ENCODE measurements around the gene TMEM240. TPM values are rescaled to one million over a fixed set of nuclear protein-coding genes. Genes with fewer than 3 reads are reported as not detected.
"Not testable (repeated sequence)": the region's sequence is repeated elsewhere in the genome, so short reads cannot be mapped to it uniquely, and the experiment has no call there.

TMEM240 gene
- total RNA-seq, 1 donor = 2.2 TPM

DNA sequence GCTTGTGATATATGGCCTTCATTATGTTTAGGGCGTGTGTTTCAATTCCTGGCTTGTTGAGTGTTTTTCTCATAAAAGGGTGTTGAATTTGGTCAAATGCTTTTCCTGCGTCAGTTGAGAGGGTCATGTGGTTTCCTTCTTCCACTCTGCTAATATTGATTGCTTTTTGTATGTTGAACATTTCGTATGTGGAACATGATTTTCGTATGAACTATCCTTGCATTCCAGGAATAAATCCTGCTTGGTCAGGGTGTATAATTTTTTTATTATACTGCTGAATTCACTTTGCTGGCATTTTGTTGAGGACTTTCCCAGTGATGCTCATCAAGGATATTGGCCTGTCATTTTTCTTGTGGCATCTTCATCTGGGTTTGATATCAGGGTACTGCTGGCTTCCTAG is 33.1 kb downstream of the TMEM240 start:
- no peak for DNase-seq (ENCODE audit: low read depth)
- no peak overlapping the region for H3K4me3 ChIP-seq (ENCODE audit: low read depth, low read length)
- TF ChIP-seq, protein P1, sequence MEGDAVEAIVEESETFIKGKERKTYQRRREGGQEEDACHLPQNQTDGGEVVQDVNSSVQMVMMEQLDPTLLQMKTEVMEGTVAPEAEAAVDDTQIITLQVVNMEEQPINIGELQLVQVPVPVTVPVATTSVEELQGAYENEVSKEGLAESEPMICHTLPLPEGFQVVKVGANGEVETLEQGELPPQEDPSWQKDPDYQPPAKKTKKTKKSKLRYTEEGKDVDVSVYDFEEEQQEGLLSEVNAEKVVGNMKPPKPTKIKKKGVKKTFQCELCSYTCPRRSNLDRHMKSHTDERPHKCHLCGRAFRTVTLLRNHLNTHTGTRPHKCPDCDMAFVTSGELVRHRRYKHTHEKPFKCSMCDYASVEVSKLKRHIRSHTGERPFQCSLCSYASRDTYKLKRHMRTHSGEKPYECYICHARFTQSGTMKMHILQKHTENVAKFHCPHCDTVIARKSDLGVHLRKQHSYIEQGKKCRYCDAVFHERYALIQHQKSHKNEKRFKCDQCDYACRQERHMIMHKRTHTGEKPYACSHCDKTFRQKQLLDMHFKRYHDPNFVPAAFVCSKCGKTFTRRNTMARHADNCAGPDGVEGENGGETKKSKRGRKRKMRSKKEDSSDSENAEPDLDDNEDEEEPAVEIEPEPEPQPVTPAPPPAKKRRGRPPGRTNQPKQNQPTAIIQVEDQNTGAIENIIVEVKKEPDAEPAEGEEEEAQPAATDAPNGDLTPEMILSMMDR (IDR thresholded peaks at IDR 0.05; ENCODE audit: insufficient read depth, low read depth, low read length) = no peak

DNA sequence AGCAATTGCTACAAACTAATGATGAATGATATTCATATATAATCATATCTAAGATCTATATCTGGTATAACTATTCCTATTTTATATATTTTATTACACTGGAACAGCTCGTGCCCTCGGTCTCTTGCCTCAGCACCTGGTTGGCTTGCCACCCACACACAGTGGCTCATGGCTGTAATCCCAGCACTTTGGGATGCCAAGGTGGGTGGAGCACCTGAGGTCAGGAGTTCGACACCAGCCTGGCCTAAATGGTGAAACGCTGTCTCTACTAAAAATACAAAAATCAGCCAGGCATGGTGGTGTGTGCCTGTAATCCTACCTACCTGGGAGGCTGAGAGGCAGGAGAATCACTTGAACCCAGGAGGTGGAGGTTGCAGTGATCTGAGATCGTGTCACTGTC is 34.6 kb downstream of the TMEM240 start:
- DNase-seq (ENCODE audit: low read depth); H3K4me3 ChIP-seq (ENCODE audit: low read depth, low read length): not testable (repeated sequence)

DNA sequence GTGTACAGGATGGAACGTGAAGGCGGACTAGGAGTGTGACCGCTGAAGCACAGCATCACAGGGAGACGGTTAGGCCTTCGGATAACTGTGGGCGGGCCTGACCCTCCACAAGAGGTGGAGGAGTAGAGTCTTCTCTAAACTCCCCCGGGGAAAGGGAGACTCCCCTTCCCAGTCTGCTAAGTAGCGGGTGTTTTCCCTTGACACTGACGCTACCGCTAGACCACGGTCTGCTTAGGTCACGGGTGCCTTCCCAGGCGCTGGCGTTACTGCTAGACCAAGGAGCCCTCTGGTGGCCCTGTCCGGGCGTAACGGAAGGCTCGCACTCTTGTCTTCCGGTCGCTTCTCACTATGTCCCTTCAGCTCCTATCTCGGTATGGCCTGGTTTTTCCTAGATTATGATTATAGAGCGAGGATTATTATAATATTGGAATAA is 35.0 kb downstream of the TMEM240 start:
- DNase-seq (ENCODE audit: low read depth) = peak; percentile 7
- not testable (repeated sequence) for H3K4me3 ChIP-seq (ENCODE audit: low read depth, low read length)
- TF ChIP-seq, protein P1 (IDR thresholded peaks at IDR 0.05; ENCODE audit: insufficient read depth, low read depth, low read length) = peak; percentile 32

DNA sequence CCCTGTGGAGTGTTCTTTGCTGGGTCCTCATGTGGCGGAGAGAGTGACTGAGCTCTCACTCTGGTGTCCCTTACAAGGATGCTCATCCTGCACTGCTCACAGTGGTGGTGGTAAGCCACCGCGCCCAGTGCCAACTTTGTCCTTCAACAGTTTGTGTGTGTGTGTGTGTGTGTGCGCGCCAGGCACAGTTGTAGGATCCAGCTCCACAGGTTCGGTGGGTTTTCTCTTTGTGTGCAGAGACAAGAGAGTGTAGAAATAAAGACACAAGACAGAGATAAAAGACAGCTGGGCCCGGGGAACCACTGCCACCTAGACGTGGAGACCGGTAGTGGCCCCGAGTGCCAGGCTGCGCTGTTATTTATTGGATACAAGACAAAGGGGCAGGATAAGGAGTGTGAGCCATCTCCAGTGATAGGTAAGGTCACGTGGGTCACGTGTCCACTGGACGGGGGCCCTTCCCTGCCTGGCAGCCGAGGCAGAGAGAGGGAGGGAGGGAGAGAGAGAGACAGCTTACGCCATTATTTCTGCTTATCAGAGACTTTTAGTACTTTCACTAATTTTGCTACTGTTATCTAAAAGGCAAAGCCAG is 35.6 kb downstream of the TMEM240 start:
- peak; percentile 58 for DNase-seq (ENCODE audit: low read depth)
- H3K4me3 ChIP-seq (ENCODE audit: low read depth, low read length) = not testable (repeated sequence)
- TF ChIP-seq, protein P1 (IDR thresholded peaks at IDR 0.05; ENCODE audit: insufficient read depth, low read depth, low read length) = peak; percentile 68

DNA sequence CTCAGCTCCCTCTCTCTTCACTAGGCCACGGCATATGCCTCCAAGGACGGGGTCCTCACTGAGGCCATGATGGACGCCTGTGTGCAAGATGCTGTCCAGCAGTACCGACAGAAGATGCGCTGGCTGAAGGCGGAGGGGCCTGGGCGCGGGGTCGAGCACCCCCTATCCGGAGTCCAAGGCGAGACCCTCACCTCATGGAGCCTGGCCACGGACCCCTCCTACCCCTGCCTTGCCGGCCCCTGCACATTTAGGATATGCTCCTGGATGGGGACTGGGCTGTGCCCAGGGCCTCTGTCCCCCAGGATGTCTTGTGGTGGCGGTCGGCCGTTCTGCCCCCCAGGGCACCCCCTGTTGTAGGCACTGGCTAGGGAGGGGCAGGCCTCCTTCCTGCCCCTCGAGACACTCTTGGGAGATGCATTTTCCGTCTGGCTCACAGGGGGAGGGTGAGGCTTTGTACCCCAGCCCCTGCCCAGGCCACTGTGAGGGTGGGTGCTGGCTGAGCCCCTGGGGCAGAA is 44.9 kb downstream of the TMEM240 start:
- DNase-seq (ENCODE audit: low read depth); H3K4me3 ChIP-seq (ENCODE audit: low read depth, low read length): not testable (repeated sequence)

DNA sequence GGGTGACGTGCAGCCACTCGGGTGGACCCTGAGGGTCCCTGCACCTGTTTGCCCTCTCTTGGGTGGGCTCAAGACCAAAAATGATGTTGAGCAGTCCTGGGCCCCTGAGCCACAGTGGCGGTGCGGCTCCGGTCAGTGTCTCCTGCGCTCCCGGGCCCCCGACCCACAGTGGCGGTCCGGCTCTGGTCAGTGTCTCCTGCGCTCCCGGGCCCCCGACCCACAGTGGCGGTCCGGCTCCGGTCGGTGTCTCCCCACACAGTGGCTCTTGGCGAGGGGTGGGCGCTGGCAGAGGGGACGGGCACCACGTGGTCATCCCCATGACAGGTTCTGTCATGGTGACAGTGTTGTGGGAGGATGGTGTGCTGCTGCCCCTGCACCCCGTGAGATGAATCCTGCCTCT is 46.1 kb downstream of the TMEM240 start:
- DNase-seq (ENCODE audit: low read depth); H3K4me3 ChIP-seq (ENCODE audit: low read depth, low read length): not testable (repeated sequence)

DNA sequence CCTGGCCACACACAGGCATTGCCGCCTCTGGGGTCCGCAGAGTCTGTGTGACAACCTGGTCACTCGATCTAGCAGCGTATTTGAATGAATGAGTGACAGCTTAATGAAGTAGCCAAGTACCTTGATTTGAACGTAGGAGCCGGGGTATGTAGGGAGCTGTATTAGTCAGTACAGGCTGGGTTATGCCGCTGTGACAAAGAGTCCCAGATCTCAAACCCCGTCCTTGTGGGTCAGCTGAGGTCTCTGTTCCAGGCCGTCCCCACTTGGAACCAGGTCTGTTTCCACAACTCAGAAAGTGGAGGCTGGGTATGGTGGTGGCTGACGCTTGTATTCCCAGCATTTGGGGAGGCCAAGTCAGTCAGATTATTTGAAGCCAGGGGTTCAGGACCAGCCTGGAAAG is 48.8 kb downstream of the TMEM240 start:
- H3K4me3 ChIP-seq (ENCODE audit: low read depth, low read length) = no peak overlapping the region
- DNase-seq (ENCODE audit: low read depth) = no peak
- TF ChIP-seq, protein P1 (IDR thresholded peaks at IDR 0.05; ENCODE audit: insufficient read depth, low read depth, low read length) = no peak

DNA sequence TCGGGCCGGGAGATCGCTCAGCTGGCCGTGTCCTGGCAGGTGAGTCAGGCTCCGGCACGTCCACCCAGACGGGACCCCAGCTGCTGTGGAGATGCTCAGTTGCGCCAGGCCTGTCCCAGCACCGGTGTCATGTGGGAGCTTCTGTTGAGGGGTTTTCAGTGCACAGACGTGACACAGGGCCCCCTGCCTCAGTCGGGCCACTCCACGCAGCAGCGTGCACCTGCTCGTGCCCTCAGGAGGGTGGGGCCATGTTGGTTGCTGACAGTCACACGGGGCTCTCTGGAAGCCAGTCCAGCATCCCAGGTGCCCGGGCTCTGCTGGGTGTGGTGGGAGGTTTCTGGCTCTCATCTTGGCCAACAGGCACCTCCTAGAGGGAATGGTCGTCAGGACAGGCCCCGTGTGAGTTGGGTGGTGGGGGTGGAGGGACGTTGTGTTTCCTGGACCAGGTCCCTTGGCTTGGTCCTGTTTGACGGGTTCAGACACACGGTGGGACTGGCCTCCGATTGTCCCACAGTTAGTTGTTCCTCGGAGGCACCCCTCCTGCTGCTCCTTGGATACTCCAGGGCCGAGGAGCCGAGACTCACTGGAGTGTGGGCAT is 49.7 kb downstream of the TMEM240 start:
- TF ChIP-seq, protein P1 (IDR thresholded peaks at IDR 0.05; ENCODE audit: insufficient read depth, low read depth, low read length) = no peak
- DNase-seq (ENCODE audit: low read depth) = no peak
- H3K4me3 ChIP-seq (ENCODE audit: low read depth, low read length) = no peak overlapping the region

Data from fibroblast of villous mesenchyme (primary cell).